Measurements from ENCODE around the gene MGLL. TPM values are rescaled to one million over a fixed set of nuclear protein-coding genes. Genes with fewer than 3 reads are reported as not detected.

The MGLL gene
- total and polyA plus RNA-seq, 8 donors = 8.6 to 318 (median 16.0) TPM

GRCh38 chr3:127773752-127774395 is 48.4 kb downstream of the MGLL start:
- Histone ChIP-seq H3K27me3 (no peaks in the 10 kb centered on the region), H3K27ac (no peak overlapping the region), H3K36me3 (no peaks in the 10 kb centered on the region), H3K9me3 (no peaks in the 10 kb centered on the region), H3K4me3 (no peak overlapping the region), H3K4me1 (peaks cover 13 to 87% of the 10 kb centered on the region in 2 donors)
- DNase-seq (no peak), ATAC-seq (no peak)
- intact Hi-C loops (cut with DNase I) = no loop called here
- TF ChIP-seq CTCF (IDR thresholded peaks at IDR 0.05) = no peak

GRCh38 chr3:127772827-127773751 is 49.2 kb downstream of the MGLL start:
- TF ChIP-seq CTCF (IDR thresholded peaks at IDR 0.05) = no peak
- Histone ChIP-seq H3K9me3 (no peaks in the 10 kb centered on the region), H3K4me3 (no peak overlapping the region), H3K27me3 (no peaks in the 10 kb centered on the region), H3K4me1 (peaks cover 21 to 91% of the 10 kb centered on the region in 2 donors), H3K36me3 (no peaks in the 10 kb centered on the region), H3K27ac (peak overlapping the region in 1 of 2 donors; percentile 80)
- intact Hi-C loops (cut with DNase I) = no loop called here
- ATAC-seq (no peak), DNase-seq (peak in 1 of 4 donors; percentile 48)

- intact Hi-C loops (cut with DNase I) = no loop called here
- peak overlapping the region in 1 of 2 donors; percentile 80 for H3K27ac ChIP-seq
- H3K36me3 ChIP-seq = no peaks in the 10 kb centered on the region
- DNase-seq (no peak), ATAC-seq (no peak)
- no peak for TF ChIP-seq CTCF (IDR thresholded peaks at IDR 0.05)
- peaks cover 22 to 91% of the 10 kb centered on the region in 2 donors for H3K4me1 ChIP-seq
- no peaks in the 10 kb centered on the region for H3K27me3 ChIP-seq
- H3K4me3 ChIP-seq = no peak overlapping the region
- H3K9me3 ChIP-seq = no peaks in the 10 kb centered on the region
Observed at GRCh38 chr3:127772273-127772672, 50.0 kb downstream of the MGLL start.

GRCh38 chr3:127771746-127772145 is 50.6 kb downstream of the MGLL start:
- Histone ChIP-seq H3K27me3 (no peaks in the 10 kb centered on the region), H3K9me3 (no peaks in the 10 kb centered on the region), H3K4me1 (peaks cover 22 to 91% of the 10 kb centered on the region in 2 donors), H3K27ac (peak overlapping the region in 1 of 2 donors; percentile 80), H3K4me3 (no peak overlapping the region), H3K36me3 (no peaks in the 10 kb centered on the region)
- ATAC-seq (no peak), DNase-seq (no peak)
- no peak for TF ChIP-seq CTCF (IDR thresholded peaks at IDR 0.05)
- intact Hi-C loops (cut with DNase I) = no loop called here
